Amygdala (tissue), 56 donors: ENCODE measurements around the gene CRTC1.

Experiments used
- DNase-seq, 56 donors: peaks; one replicate each; lab custom pipeline; 2025; lab: John Stamatoyannopoulos, UW

CRTC1 gene

DNA sequence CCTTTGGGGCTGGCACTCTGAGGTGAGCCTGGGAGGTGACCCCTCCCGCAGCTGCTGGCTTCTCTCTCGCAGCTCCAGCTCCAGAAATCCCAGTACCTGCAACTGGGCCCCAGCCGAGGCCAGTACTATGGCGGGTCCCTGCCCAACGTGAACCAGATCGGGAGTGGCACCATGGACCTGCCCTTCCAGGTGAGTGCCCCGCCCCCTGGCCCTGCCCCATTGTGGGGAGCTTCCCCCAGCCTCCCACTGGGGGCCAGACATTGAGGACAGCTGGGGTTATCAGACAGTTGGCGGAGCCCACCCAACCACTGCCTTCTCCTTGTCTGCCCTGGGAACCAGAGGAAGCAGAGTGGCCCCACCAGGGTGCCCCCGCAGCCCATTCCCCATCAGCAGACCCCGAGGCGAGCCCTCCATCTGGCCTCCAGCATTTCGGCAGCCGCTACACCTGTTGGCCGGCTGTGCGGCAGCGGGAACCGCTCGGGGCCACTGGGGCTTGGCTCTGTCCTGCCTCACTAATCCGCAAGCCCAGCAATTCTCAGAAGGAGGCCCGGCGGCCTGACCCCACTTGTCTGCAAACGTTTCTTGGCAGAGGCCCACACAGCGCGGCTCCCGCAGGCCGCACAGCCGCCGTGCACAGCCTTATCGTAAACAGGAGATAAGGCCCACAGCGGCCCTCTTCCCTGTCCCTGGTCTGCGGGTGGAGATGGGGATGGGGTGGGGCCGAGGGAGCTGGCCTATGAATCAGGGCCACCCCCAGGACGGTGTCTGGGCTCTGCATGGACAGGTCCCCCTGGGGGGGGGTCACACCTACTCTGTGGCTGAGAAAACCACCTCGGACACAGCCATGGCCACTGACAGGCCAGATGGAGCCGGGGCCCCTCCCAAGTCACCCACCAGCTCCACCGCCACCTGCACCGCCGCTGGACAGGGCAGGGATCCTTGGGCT is 59.6 kb downstream of the CRTC1 start:
- peak in 1 of 56 donors; percentile 26 for DNase-seq

GRCh38 chr19:18743784-18744418 is 60.4 kb downstream of the CRTC1 start:
- no peak for DNase-seq

- DNase-seq = peak in 1 of 56 donors; percentile 21
Observed at GRCh38 chr19:18745012-18745735, 61.7 kb downstream of the CRTC1 start.

- DNase-seq = no peak
Observed at GRCh38 chr19:18745931-18746330, 62.5 kb downstream of the CRTC1 start.

GRCh38 chr19:18746401-18747325 is 63.2 kb downstream of the CRTC1 start:
- DNase-seq = no peak

DNA sequence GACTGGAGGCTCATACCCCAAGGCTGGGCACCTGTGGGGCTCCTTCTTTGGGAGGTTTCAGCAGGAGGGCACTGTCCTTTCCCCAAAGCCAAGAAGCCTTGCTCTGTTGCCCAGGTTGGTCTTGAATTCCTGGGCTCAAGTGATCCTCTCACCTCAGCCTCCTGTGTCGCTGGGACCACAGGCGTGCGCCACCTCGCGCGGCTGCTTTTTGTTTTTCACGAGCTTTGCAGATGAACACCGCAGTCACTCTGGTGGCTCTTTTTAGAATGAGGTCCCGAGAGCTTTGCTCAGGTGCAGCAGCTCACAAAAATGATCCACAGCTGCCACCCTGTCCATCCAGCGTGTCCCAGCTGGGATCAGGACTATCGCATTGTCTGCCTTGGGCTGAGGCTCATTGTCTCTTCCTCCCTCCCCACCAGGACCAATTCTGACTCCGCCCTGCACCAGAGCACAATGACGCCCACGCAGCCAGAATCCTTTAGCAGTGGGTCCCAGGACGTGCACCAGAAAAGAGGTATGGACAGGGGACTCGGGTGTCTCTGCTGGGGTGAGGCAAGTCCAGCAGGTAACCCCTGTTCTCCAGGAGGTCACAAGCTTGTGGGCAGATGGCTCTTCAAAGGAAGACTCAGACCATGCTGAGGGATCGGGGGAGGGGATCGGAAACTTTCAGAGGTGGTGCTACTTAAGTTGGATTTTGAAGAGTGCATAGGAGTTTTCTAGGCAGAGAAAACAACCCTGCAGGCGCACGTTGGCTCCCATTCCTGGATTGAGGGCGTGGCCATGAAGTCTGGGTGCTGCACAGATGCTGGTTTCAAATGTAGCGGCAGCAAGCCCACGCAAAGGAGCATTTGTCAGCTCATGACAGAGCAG is 66.1 kb downstream of the CRTC1 start:
- DNase-seq = no peak

GRCh38 chr19:18750295-18750970 is 67.0 kb downstream of the CRTC1 start:
- peak in 1 of 56 donors; percentile 13 for DNase-seq

DNA sequence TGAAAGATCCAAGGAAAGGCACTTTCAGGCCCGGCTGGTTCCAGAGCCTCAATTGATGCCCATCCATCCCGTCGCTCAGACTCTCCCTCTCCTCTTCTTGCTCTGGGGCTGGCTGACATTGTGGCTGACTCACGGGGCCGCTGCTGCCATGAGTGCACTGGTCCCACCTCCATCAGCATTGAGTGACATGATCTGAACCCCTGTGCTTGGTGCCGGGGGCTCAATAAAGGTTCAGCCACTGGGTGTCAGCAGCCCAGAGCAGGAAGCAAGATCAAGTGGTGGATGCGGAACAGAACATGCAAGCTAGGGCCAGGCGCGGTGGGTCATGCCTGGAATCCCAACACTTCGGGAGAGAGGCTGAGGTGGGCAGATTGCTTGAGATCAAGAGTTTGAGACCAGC is 68.1 kb downstream of the CRTC1 start:
- DNase-seq = no peak

DNA sequence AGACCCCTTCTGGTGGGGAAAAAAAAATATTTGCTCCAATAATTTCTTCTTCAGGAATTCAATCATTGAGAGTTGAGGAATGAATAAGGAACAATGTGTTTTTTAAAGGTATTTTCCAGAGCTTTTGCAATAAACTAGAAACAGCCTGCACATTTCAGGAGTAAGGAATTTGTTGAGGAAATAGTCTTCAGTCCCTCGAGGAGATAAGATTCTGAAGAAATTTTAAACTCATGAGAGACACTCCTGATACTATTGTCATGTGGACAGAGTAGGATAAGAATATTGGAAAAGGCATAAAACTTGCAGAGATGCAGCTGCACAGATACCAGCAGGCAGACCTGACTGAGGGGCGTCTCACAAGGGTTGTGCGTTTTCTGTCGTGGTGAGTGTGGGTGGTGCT is 71.0 kb downstream of the CRTC1 start:
- DNase-seq = no peak

GRCh38 chr19:18756896-18757295 is 73.4 kb downstream of the CRTC1 start:
- no peak for DNase-seq

GRCh38 chr19:18759304-18759994 is 76.0 kb downstream of the CRTC1 start:
- DNase-seq = no peak

- DNase-seq = no peak
Observed at GRCh38 chr19:18759995-18760426, 76.5 kb downstream of the CRTC1 start.

DNA sequence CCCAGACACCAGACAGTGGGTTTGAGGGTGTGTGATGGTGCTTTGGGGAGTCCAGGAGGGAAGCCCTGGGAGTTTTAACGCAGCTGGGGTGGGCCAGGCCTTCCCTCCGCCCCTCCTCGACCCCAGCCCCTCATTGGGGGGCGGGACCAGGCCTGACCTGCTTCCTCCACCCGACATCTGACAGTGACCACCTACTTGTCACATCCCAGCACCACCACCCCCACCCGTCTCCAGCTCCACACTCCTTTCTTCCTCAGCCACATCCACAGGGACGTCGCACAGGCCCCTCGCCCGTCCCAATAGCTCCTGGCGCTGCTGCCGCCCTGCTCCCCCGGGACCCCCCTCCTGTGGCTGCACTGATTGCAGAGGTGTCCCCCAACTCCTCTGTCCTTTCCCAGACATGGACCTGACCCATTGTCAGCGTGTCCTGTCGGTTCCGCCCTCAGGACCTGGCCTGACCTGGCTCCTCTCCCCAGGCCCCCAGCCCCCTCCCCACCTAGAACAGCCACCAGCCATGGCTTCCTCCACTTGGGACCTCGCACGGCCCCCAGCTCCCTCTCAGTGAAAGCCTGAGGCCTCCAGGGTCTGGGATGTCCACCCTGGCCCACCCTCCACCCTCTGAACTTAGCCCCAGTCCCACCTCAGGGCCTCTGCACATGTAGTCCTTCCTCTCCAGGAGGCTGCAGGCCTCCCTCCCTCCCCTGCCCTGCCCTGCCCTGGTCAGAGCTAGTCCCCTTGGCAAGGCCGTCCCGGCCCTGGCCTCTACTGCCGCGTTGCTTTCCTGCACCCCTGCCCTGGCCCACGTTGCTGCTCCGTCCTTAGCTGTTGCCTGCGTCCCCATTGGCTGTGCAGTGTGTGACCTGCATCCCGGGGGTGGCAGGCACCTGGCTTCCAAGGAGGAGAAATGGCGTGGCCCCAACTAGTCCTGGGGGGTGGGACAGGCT is 77.2 kb downstream of the CRTC1 start:
- DNase-seq = no peak

- peak in 3 of 56 donors; percentile 9 to 17 (median 15) for DNase-seq
Observed at GRCh38 chr19:18761531-18762110, 78.1 kb downstream of the CRTC1 start.

DNA sequence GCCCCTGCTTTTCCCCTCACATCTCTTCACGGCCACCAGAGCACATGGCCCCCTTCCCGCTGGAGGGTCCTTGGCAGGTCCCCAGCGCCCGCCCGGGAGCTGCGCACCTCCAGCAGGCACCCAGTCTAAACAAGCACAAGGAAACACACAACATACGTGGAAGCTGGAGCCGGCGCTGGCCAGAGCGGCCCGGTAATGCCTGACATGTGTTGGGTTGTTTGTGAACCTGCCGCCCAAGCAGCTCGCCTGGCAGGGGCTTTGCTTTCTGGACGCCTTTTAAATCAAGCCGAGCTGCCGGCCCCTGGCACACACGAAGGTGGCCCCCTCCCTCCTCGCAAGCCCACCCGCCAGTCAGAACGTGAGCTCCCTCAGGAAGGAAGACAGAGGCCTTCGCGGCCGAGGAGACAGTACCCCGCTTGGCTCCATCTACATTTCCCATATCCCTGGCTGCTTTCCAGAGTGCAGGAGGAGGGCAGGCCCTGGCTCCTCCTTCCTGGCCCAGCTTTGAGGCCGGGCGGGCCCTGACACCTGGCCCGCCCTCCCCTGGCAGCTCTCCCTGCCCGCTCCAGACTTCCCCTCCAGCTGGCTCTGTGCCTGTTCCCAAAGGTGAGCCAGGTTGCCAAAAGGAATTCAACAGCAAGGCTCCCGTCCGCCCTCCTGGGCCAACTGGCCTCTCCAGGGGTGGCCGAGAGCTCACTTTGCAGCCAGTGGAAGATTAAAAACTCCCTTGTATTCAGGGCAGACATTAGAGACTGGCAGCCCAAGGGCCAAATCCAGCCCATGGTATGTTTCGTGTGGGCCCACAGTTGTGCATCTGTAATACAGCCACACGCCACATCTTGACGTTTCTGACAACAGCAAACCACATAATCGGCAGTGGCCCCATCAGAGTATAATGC is 78.9 kb downstream of the CRTC1 start:
- peak in 19 of 56 donors; percentile 2 to 71 (median 28) for DNase-seq
